Measurements from ENCODE around the gene ATAD1. TPM values are rescaled to one million over a fixed set of nuclear protein-coding genes. Genes with fewer than 3 reads are reported as not detected.

The ATAD1 gene
- total RNA-seq, 1 experiment from 2014 or later = 41.6 TPM

GRCh38 chr10:87712913-87713616, 105.0 kb downstream of the ATAD1 start:
- Histone ChIP-seq H3K4me3 (ENCODE audit: low read length) (no peak overlapping the region), H3K4me2 (ENCODE audit: low read depth, low read length, poor library complexity, severe bottlenecking) (no peak overlapping the region), H3K9ac (ENCODE audit: low read length) (no peak overlapping the region), H3K79me2 (ENCODE audit: low read length) (no peaks in the 10 kb centered on the region), H3K27me3 (ENCODE audit: low read length) (no peaks in the 10 kb centered on the region), H3K9me3 (ENCODE audit: low read length) (no peaks in the 10 kb centered on the region), H4K20me1 (ENCODE audit: insufficient read depth, low read depth, low read length) (no peaks in the 10 kb centered on the region), H2AFZ (ENCODE audit: low read length) (no peak overlapping the region), H3K27ac (ENCODE audit: low read length) (no peak overlapping the region), H3K36me3 (ENCODE audit: insufficient read depth, low read length) (no peaks in the 10 kb centered on the region), H3K4me1 (ENCODE audit: low read length) (no peaks in the 10 kb centered on the region; the same call in 1 of the 2 replicates), H3K9me2 (replicated peaks; ENCODE audit: insufficient read depth, low read length) (no peaks in the 10 kb centered on the region)
- DNase-seq = no peak

- no peaks in the 10 kb centered on the region for H3K27me3 ChIP-seq (ENCODE audit: low read length)
- no peaks in the 10 kb centered on the region for H3K79me2 ChIP-seq (ENCODE audit: low read length)
- H4K20me1 ChIP-seq (ENCODE audit: insufficient read depth, low read depth, low read length) = no peaks in the 10 kb centered on the region
- DNase-seq = no peak
- H3K9me2 ChIP-seq (replicated peaks; ENCODE audit: insufficient read depth, low read length) = no peaks in the 10 kb centered on the region
- no peak overlapping the region for H3K4me2 ChIP-seq (ENCODE audit: low read depth, low read length, poor library complexity, severe bottlenecking)
- no peak overlapping the region for H2AFZ ChIP-seq (ENCODE audit: low read length)
- no peak overlapping the region for H3K4me3 ChIP-seq (ENCODE audit: low read length)
- H3K4me1 ChIP-seq (ENCODE audit: low read length) = no peaks in the 10 kb centered on the region
- H3K27ac ChIP-seq (ENCODE audit: low read length) = no peak overlapping the region
- H3K9me3 ChIP-seq (ENCODE audit: low read length) = no peaks in the 10 kb centered on the region
- no peaks in the 10 kb centered on the region for H3K36me3 ChIP-seq (ENCODE audit: insufficient read depth, low read length)
- H3K9ac ChIP-seq (ENCODE audit: low read length) = no peak overlapping the region
Measured at GRCh38 chr10:87707254-87707653, 110.8 kb downstream of the ATAD1 start.

- Histone ChIP-seq H3K27ac (ENCODE audit: low read length) (no peak overlapping the region), H3K27me3 (ENCODE audit: low read length) (no peaks in the 10 kb centered on the region), H3K9me3 (ENCODE audit: low read length) (no peaks in the 10 kb centered on the region), H3K9me2 (replicated peaks; ENCODE audit: insufficient read depth, low read length) (no peaks in the 10 kb centered on the region), H3K9ac (ENCODE audit: low read length) (no peak overlapping the region), H3K36me3 (ENCODE audit: insufficient read depth, low read length) (no peaks in the 10 kb centered on the region), H4K20me1 (ENCODE audit: insufficient read depth, low read depth, low read length) (no peaks in the 10 kb centered on the region), H3K4me3 (ENCODE audit: low read length) (no peak overlapping the region), H3K4me1 (ENCODE audit: low read length) (no peaks in the 10 kb centered on the region), H3K79me2 (ENCODE audit: low read length) (no peaks in the 10 kb centered on the region), H2AFZ (ENCODE audit: low read length) (no peak overlapping the region), H3K4me2 (ENCODE audit: low read depth, low read length, poor library complexity, severe bottlenecking) (no peak overlapping the region)
- no peak for DNase-seq
Measured at GRCh38 chr10:87706731-87707130, 111.3 kb downstream of the ATAD1 start.

GRCh38 chr10:87705339-87705738, 112.7 kb downstream of the ATAD1 start:
- Histone ChIP-seq H3K4me1 (ENCODE audit: low read length) (no peaks in the 10 kb centered on the region), H3K79me2 (ENCODE audit: low read length) (no peaks in the 10 kb centered on the region), H2AFZ (ENCODE audit: low read length) (no peak overlapping the region), H3K27me3 (ENCODE audit: low read length) (no peaks in the 10 kb centered on the region), H3K9me3 (ENCODE audit: low read length) (no peaks in the 10 kb centered on the region), H3K9me2 (replicated peaks; ENCODE audit: insufficient read depth, low read length) (no peaks in the 10 kb centered on the region), H3K36me3 (ENCODE audit: insufficient read depth, low read length) (no peaks in the 10 kb centered on the region), H3K4me2 (ENCODE audit: low read depth, low read length, poor library complexity, severe bottlenecking) (no peak overlapping the region), H3K4me3 (ENCODE audit: low read length) (no peak overlapping the region), H3K27ac (ENCODE audit: low read length) (no peak overlapping the region), H3K9ac (ENCODE audit: low read length) (no peak overlapping the region), H4K20me1 (ENCODE audit: insufficient read depth, low read depth, low read length) (no peaks in the 10 kb centered on the region)
- no peak for DNase-seq

GRCh38 chr10:87703771-87704170, 114.3 kb downstream of the ATAD1 start:
- Histone ChIP-seq H3K4me2 (ENCODE audit: low read depth, low read length, poor library complexity, severe bottlenecking) (no peak overlapping the region), H4K20me1 (ENCODE audit: insufficient read depth, low read depth, low read length) (no peaks in the 10 kb centered on the region), H3K4me3 (ENCODE audit: low read length) (no peak overlapping the region), H3K9me3 (ENCODE audit: low read length) (no peaks in the 10 kb centered on the region), H3K79me2 (ENCODE audit: low read length) (no peaks in the 10 kb centered on the region), H3K36me3 (ENCODE audit: insufficient read depth, low read length) (no peaks in the 10 kb centered on the region), H3K9me2 (replicated peaks; ENCODE audit: insufficient read depth, low read length) (no peaks in the 10 kb centered on the region), H3K9ac (ENCODE audit: low read length) (no peak overlapping the region), H2AFZ (ENCODE audit: low read length) (no peak overlapping the region), H3K27me3 (ENCODE audit: low read length) (no peaks in the 10 kb centered on the region), H3K4me1 (ENCODE audit: low read length) (no peaks in the 10 kb centered on the region), H3K27ac (ENCODE audit: low read length) (no peak overlapping the region)
- DNase-seq = no peak

GRCh38 chr10:87702973-87703294, 115.1 kb downstream of the ATAD1 start:
- Histone ChIP-seq H2AFZ (ENCODE audit: low read length) (no peak overlapping the region), H3K4me3 (ENCODE audit: low read length) (no peak overlapping the region), H3K79me2 (ENCODE audit: low read length) (no peaks in the 10 kb centered on the region), H3K27ac (ENCODE audit: low read length) (no peak overlapping the region), H4K20me1 (ENCODE audit: insufficient read depth, low read depth, low read length) (no peaks in the 10 kb centered on the region), H3K9me3 (ENCODE audit: low read length) (no peaks in the 10 kb centered on the region), H3K36me3 (ENCODE audit: insufficient read depth, low read length) (no peaks in the 10 kb centered on the region), H3K4me2 (ENCODE audit: low read depth, low read length, poor library complexity, severe bottlenecking) (no peak overlapping the region), H3K9me2 (replicated peaks; ENCODE audit: insufficient read depth, low read length) (no peaks in the 10 kb centered on the region), H3K27me3 (ENCODE audit: low read length) (no peaks in the 10 kb centered on the region), H3K9ac (ENCODE audit: low read length) (no peak overlapping the region), H3K4me1 (ENCODE audit: low read length) (no peaks in the 10 kb centered on the region)
- no peak for DNase-seq

GRCh38 chr10:87702260-87702972, 115.6 kb downstream of the ATAD1 start:
- Histone ChIP-seq H3K4me1 (ENCODE audit: low read length) (no peaks in the 10 kb centered on the region), H3K4me2 (ENCODE audit: low read depth, low read length, poor library complexity, severe bottlenecking) (no peak overlapping the region), H3K27ac (ENCODE audit: low read length) (no peak overlapping the region), H3K9ac (ENCODE audit: low read length) (no peak overlapping the region), H3K9me3 (ENCODE audit: low read length) (no peaks in the 10 kb centered on the region), H2AFZ (ENCODE audit: low read length) (no peak overlapping the region), H3K4me3 (ENCODE audit: low read length) (no peak overlapping the region), H3K9me2 (replicated peaks; ENCODE audit: insufficient read depth, low read length) (no peaks in the 10 kb centered on the region), H3K27me3 (ENCODE audit: low read length) (no peaks in the 10 kb centered on the region), H3K79me2 (ENCODE audit: low read length) (no peaks in the 10 kb centered on the region), H4K20me1 (ENCODE audit: insufficient read depth, low read depth, low read length) (no peaks in the 10 kb centered on the region), H3K36me3 (ENCODE audit: insufficient read depth, low read length) (no peaks in the 10 kb centered on the region)
- DNase-seq = no peak
